Nephron (organoid): ENCODE measurements around the gene CHN2.

Source experiments
- H3K27ac Mint-ChIP-seq, 3 experiments: 2 replicates each; pipeline ENCODE4 v1.8.0; 2020; ENCODE audit warnings: mixed read lengths in 3 of 3, mild to moderate bottlenecking in 2 of 3, moderate library complexity in 1 of 3
- H3K27me3 Mint-ChIP-seq: 2 replicates; pipeline ENCODE4 v1.8.0; 2021; ENCODE audit warnings: low read depth, mild to moderate bottlenecking, moderate library complexity, mixed read lengths
- H3K36me3 Mint-ChIP-seq: 2 replicates; pipeline ENCODE4 v1.8.0; 2020; ENCODE audit warnings: low read depth, mixed read lengths
- H3K4me1 Mint-ChIP-seq: 2 replicates; pipeline ENCODE4 v1.8.0; 2020; ENCODE audit warnings: mixed read lengths
- H3K4me3 Mint-ChIP-seq, 3 experiments: 2 replicates each; pipeline ENCODE4 v1.8.0; 2020; ENCODE audit warnings: mild to moderate bottlenecking in 3 of 3, mixed read lengths in 3 of 3, moderate library complexity in 2 of 3
- H3K9me3 Mint-ChIP-seq: 2 replicates; pipeline ENCODE4 v1.8.0; 2020; ENCODE audit warnings: mixed read lengths
- CTCF ChIP-seq, 3 experiments: fragments of 200-600 bp; sonication (generic); IDR thresholded peaks; one replicate each; pipeline ENCODE4 v1.5.0; 2021; ENCODE audit warnings: antibody characterized with exemption in 3 of 3; ENCODE audit not compliant: unreplicated experiment in 3 of 3

CHN2 gene

GRCh38 chr7:29332875-29333855 lies 138.6 kb downstream of the CHN2 start:
- Mint-ChIP-seq H3K27me3 (peaks cover 11% of the 10 kb centered on the region), H3K4me3 (no peak overlapping the region), H3K27ac (peak overlapping the region; percentile 2 to 41 (median 9)), H3K9me3 (no peaks in the 10 kb centered on the region), H3K4me1 (peaks cover 55% of the 10 kb centered on the region), H3K36me3 (no peaks in the 10 kb centered on the region)
- TF ChIP-seq CTCF (IDR thresholded peaks at IDR 0.05; ENCODE audit: unreplicated experiment in 3 of 3), result no peak

- H3K27ac Mint-ChIP-seq, result no peak overlapping the region
- no peak for TF ChIP-seq CTCF (IDR thresholded peaks at IDR 0.05; ENCODE audit: unreplicated experiment in 3 of 3)
- H3K4me3 Mint-ChIP-seq, result no peak overlapping the region
- peaks cover 8% of the 10 kb centered on the region for H3K27me3 Mint-ChIP-seq
- no peaks in the 10 kb centered on the region for H3K9me3 Mint-ChIP-seq
- H3K36me3 Mint-ChIP-seq, result no peaks in the 10 kb centered on the region
- peaks cover 44% of the 10 kb centered on the region for H3K4me1 Mint-ChIP-seq
Measured at GRCh38 chr7:29335188-29336083, 140.9 kb downstream of the CHN2 start.

GRCh38 chr7:29337546-29338116 lies 143.1 kb downstream of the CHN2 start:
- Mint-ChIP-seq H3K36me3 (no peaks in the 10 kb centered on the region), H3K9me3 (no peaks in the 10 kb centered on the region), H3K4me3 (no peak overlapping the region), H3K27me3 (peaks cover 3% of the 10 kb centered on the region), H3K27ac (no peak overlapping the region), H3K4me1 (peaks cover 33% of the 10 kb centered on the region)
- TF ChIP-seq CTCF (IDR thresholded peaks at IDR 0.05; ENCODE audit: unreplicated experiment in 3 of 3), result no peak

- Mint-ChIP-seq H3K27ac (no peak overlapping the region), H3K4me3 (no peak overlapping the region), H3K36me3 (no peaks in the 10 kb centered on the region), H3K9me3 (no peaks in the 10 kb centered on the region), H3K4me1 (peaks cover 23% of the 10 kb centered on the region), H3K27me3 (peaks cover 3% of the 10 kb centered on the region)
- no peak for TF ChIP-seq CTCF (IDR thresholded peaks at IDR 0.05; ENCODE audit: unreplicated experiment in 3 of 3)
Measured at GRCh38 chr7:29340696-29341095, 146.1 kb downstream of the CHN2 start.

- TF ChIP-seq CTCF (IDR thresholded peaks at IDR 0.05; ENCODE audit: unreplicated experiment in 3 of 3), result no peak
- Mint-ChIP-seq H3K4me3 (no peak overlapping the region), H3K27me3 (peaks cover 3% of the 10 kb centered on the region), H3K27ac (no peak overlapping the region), H3K4me1 (peaks cover 23% of the 10 kb centered on the region), H3K9me3 (no peaks in the 10 kb centered on the region), H3K36me3 (no peaks in the 10 kb centered on the region)
Measured at GRCh38 chr7:29341156-29341555, 146.6 kb downstream of the CHN2 start.
